Measurements from ENCODE around the gene MRPL49.
A peak's percentile ranks its signal among the peaks of the same experiment; 100 is the strongest.
"Not testable (repeated sequence)": the region's sequence is repeated elsewhere in the genome, so short reads cannot be mapped to it uniquely, and the experiment has no call there.

Gene MRPL49

GRCh38 chr11:65134952-65135632, 13.0 kb downstream of the MRPL49 start:
- DNase-seq: peak; percentile 90

- DNase-seq: no peak
These were observed 13.6 kb downstream of the MRPL49 start for GRCh38 chr11:65135633-65136145.

DNA sequence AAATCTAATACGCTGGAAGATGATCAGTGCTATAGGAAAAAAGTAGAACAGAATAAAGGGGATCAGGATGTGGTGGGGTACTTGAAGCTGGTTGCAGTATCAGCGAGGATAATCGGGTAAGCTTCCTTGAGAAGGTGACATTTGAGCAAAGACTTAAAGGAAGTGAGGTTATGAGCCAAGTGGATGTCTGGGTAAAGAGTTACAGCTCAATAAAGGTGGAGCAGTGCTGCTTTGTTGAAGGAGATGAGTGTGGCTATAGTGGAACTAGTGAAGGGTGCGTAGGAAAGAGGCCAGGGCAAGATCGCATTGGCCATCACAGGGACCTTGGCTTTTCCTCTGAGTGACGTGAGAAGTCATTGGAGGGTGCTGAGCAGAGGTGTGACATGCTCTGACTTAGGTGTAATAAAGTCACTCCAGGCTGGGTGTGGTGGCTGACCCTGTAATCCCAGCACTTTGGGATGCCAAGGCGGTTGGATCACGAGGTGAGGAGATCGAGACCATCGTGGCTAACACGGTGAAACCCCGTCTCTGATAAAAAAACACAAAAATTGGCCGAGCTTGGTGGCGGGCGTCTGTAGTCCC, 14.5 kb downstream of the MRPL49 start:
- no peak for DNase-seq

DNA sequence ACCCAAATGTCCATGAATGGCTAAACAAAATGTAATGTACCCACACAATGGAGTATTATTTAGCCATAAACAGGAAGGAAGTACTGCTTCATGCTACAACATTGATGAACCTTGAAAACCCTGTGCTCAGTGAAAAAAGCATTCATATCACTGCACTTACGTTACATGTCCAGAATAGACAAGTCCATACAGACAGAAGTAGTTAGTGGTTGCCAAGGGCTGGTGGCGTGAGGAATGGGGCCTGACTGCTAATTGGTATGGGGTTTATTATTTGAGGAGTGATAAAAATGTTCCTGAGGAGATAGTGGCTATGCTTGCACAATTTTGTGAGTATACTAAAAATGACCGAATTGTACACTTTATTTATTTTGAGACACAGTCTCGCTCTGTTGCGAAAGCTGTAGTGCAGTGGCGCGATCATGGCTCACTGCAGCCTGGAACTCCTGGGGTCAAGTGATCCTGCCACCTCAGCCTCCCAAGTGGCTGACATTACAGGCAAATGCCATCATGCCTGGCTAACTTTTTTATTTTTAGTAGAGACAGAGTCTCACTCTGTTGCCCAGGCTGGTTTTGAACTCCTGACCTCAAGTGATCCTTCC, 19.9 kb downstream of the MRPL49 start:
- no peak for DNase-seq

GRCh38 chr11:65147352-65148075, 25.4 kb downstream of the MRPL49 start:
- DNase-seq: no peak

GRCh38 chr11:65148657-65149056, 26.5 kb downstream of the MRPL49 start:
- no peak for DNase-seq

DNA sequence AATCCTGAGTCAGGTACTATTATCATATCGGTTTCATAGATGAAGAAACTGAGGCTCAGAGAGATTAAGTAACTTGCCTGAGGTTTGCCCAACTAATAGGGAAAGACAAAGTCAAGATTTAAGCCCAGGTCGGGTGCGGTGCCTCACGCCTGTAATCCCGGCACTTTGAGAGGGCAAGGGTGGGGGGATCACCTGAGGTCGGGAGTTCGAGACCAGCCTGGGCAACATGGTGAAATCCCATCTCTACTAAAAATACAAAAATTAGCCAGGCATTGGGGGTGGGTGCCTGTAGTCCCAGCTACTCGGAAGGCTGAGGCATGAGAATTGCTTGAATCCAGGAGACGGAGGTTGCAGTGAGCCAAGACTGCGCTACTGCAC, 28.0 kb downstream of the MRPL49 start:
- not testable (repeated sequence) for DNase-seq

DNA sequence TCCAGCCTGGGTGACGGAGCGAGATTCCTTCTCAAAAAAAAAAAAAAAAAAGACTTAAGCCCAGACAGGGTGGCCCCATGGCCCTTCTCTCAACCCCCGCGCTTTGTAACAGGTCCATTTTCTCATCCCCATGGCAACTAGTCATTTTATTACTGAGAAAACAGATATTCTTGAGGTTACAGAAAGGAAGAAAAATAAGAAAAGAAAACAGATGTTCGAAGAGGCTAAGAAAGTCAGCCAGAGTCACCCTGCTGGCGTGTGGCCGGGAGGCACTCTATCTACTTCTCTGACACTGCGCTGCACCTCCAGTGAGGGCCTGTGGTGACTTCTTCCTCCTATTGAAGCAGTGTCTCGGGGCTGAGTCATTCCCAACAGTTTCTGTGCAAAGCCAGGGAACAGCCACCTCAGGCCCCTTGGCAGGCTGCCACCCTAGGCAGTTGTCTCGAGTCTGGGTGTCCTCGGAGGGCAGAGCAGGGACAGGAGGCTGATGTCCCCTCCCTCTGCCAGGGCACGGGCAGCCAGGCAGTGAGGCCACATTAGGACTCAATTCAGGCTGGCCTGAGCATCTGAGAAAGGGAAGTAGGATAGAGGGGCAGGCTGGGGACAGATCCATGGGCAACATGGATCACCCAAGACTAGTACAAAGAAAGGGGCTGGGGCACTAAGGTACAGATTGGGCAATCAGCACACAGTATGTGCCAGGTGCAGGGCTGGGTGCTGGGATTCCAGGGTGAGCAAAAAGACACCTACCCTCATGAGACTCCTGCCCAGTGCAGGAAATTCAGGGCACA, 28.6 kb downstream of the MRPL49 start:
- peak; percentile 4 for DNase-seq

- no peak for DNase-seq
These were observed 29.3 kb downstream of the MRPL49 start for GRCh38 chr11:65151331-65151899.

- no peak for DNase-seq
These were observed 30.0 kb downstream of the MRPL49 start for GRCh38 chr11:65152122-65152521.

- no peak for DNase-seq
These were observed 34.1 kb downstream of the MRPL49 start for GRCh38 chr11:65156256-65156655.

DNA sequence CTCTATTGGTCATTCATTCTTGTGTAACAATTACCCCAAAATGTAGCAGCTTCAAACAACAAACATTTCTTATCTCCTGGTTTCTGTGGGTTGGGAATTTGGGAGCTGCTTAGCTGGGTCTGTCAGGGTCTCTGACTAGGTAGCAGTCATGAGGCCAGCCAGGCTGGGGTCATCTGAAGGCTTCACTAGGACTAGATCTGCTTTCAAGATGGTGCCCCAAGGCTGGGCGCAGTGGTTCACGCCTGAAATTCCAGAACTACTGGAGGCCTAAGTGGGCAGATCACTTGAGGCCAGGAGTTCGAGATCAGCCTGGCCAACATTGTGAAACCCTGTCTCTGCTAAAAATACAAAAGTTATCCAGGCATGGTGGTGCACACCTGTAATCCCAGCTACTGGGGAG, 34.8 kb downstream of the MRPL49 start:
- DNase-seq: no peak

- no peak for DNase-seq
These were observed 35.2 kb downstream of the MRPL49 start for GRCh38 chr11:65157336-65157735.

DNA sequence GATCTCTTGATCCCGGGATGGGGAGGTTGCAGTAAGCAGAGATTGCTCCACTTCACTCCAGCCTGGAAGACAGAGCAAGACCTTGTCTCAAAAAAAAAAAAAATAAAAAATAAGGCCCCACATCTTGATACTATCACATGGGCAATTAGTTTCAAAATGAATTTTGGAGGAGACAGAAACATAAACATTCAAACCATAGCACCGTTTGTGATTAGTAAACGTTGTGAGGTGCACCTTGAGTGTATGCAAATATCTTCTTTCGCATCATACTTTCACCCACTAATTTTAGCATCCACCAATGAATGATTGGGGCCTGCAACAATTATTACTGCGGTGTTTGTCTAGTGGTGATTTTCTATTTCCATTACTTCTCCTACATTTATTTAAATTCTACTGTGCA, 36.9 kb downstream of the MRPL49 start:
- no peak for DNase-seq

- DNase-seq: no peak
These were observed 38.5 kb downstream of the MRPL49 start for GRCh38 chr11:65160643-65161042.

DNA sequence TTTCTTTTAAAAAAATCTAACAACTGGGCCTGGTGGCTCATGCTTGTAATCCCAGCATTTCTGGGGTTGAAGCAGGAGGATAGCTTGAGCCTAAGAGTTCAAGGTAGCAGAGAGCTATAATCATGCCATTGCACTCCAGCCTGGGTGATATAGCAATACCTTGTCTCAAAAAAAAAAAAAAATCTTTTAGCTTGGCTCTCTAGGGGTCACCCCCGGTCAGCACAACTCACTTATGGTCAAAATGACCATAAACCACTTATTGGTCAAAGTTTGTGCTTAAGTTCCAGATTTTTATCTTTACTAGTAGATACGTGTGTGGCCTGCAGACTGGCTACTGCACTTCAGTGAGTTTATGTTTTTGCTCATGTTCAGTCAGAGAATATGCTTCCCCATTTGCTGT, 41.6 kb downstream of the MRPL49 start:
- no peak for DNase-seq

- DNase-seq: no peak
These were observed 43.5 kb downstream of the MRPL49 start for GRCh38 chr11:65165410-65166317.

DNA sequence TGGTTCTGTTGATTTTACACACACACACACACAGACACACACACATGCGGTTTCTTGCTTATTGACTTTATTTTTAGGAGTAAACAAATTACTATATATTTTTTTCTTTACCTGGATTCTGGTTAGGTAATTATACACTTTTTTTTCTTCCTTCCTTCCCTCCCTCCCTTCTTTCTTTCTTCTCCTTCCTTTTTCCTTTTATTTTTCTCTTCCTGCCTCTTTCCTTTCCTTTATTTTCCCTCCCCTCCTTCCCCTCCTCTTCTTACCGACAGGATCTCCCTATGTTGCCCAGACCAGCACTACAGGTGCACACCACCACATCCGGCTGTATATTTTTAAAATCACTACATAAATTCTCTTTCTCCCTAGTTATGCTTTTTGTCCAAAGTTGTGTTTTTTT, 44.8 kb downstream of the MRPL49 start:
- no peak for DNase-seq

DNA sequence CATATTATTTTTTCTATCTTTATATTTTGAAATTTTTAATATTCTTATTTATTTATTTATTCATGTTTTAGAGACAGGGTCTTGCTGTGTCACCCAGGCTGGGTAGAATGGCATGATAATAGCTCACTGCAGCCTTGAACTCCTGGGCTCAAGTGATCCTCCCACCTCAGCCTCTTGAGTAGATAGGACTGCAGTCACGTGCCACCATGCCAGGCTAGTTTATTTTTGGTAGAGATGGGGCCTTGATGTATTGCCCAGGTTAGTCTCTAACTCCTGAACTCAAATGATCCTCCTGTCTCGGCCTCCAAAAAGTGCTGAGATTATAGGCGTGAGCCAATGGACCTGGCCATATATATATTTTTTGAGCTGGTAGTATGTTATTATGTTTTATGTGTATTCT, 45.5 kb downstream of the MRPL49 start:
- DNase-seq: no peak

- DNase-seq: no peak
These were observed 47.1 kb downstream of the MRPL49 start for GRCh38 chr11:65169164-65169641.

GRCh38 chr11:65170058-65170534, 48.0 kb downstream of the MRPL49 start, which contains the start of gene SPDYC:
SPDYC (plus strand) TSS chr11:65170233; CDS start chr11:65171358, 1,125 bp downstream.
- DNase-seq: no peak
